Choroid plexus epithelial cell (primary cell): ENCODE results near the gene MCU.

ENCODE experiments used
- DNase-seq: peaks from one replicate; pipeline ENCODE4 v3.0.0-alpha.2; 2010; ENCODE audit warnings: low read depth
- H3K4me3 ChIP-seq: 2 replicates; pipeline ENCODE4 v1.5.1; 2011; ENCODE audit warnings: low read depth, mild to moderate bottlenecking, control low read depth, low read length, moderate library complexity
- TF ChIP-seq, protein P1 (sequence below): conservative IDR thresholded peaks from 2 replicates; pipeline ENCODE4 v1.5.1; 2011; ENCODE audit warnings: low read depth, mild to moderate bottlenecking, control low read depth, inconsistent platforms, low read length, moderate library complexity

The MCU gene

DNA sequence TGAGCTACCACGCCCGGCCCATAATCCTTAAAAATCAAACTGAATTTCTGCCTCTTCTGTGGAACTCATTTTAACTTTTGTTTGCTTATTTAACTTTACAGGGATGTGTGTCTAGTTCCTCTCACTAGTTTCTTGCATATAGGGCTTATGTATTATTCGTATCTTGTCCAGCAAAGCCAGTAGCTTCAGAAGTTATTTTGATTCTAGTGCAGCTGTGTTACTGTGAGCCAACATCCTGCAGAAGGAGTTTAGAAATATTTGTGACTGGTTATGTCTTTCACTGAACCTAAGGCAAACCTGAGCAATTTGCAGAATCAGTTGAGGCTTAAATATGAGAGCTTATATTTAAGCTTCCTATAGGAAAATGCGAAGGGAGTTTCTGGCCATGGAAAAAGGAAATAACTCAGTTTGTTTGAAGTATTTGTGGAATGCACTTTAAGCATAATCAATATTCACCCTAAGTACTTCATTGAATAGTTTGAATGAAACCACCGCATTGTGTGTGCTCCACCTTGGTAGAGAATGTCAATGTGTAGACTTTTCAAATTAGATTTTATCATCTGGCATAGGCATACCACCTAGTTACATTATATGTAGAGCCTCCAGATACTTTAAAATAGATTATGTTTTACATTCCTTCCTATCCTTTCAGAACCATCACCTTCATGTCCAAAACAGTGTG, 90.8 kb downstream of the MCU start:
- DNase-seq: no peak
- TF ChIP-seq, protein P1, sequence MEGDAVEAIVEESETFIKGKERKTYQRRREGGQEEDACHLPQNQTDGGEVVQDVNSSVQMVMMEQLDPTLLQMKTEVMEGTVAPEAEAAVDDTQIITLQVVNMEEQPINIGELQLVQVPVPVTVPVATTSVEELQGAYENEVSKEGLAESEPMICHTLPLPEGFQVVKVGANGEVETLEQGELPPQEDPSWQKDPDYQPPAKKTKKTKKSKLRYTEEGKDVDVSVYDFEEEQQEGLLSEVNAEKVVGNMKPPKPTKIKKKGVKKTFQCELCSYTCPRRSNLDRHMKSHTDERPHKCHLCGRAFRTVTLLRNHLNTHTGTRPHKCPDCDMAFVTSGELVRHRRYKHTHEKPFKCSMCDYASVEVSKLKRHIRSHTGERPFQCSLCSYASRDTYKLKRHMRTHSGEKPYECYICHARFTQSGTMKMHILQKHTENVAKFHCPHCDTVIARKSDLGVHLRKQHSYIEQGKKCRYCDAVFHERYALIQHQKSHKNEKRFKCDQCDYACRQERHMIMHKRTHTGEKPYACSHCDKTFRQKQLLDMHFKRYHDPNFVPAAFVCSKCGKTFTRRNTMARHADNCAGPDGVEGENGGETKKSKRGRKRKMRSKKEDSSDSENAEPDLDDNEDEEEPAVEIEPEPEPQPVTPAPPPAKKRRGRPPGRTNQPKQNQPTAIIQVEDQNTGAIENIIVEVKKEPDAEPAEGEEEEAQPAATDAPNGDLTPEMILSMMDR: no peak
- H3K4me3 ChIP-seq: no peak overlapping the region

DNA sequence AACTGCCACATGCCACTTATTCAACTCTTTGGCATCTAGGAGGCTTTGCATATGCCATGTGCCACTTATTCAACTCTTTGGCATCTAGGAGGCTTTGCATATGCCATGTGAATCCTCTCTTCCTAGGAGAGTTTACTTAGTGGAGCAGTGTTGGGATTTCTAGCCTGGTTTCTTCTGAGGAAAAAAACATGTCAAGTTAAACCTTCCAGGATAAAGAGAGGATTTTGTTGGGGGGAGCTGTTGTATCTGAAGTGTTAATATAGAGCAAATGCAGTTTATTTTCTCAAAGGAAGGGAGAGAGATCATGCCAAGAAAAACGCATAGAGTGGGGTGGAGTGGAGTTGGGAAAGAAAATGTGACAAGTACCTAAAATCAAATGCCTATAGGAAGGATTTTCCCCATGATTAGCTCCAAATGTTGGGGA, 91.5 kb downstream of the MCU start:
- no peak for DNase-seq
- H3K4me3 ChIP-seq: no peak overlapping the region
- TF ChIP-seq, protein P1: no peak

DNA sequence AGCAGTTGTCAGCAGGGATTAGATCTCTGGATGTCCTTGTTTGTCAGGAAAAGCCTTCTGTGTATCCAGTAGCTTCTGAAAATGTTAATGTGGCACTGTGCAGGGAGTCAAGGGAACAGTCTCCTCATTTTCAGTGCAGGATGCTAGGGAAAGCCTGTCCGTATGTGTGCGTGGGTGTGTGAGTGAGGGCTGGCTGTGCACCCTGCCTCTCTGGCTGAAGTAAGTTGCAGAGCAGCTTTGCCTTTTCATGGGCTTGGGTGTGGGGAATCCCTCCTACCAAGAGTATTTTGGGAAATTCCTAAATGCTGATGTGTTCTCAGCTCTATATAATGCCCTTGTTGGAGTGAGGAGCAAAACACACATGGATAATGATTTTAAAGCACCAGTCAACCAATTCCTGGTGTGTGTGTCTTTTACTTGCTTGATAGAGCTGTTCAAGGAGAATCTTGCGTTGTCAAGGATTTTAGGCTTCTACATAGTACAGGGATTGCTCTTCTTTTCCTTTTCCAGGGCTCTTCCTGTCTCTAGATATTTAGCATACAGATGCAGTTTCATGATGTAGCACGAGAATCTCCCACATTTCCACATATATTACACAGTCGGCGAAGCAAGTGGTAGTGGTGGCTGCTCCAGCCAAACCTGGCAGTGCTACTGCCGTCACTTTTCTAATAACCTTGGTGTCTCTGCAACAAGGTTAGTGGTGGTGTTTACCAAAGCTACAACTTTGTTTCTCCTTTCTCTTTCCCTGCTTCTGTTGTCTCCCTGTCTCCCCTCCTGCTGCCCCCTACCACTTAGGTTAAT, 92.8 kb downstream of the MCU start:
- no peak overlapping the region for H3K4me3 ChIP-seq
- peak; percentile 83 for DNase-seq
- TF ChIP-seq, protein P1: no peak

DNA sequence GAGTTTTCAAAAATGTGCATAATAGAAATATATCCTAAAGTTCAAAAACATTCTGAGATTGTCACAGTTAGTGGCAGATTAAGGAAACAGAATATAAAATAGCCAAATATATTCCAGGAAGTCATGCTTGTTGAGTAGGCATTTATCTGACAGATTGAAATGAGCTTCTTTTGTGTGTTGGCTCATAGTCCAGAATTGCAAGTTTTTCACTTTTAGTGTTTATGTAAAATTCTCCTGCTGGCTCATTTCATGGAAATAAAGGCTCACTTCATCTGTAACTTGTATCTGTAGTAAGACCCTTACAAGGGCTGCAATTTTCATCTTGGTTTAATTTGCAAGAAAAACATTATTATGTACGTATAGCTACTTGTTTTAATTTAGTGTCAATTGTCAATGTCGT, 93.5 kb downstream of the MCU start:
- TF ChIP-seq, protein P1: no peak
- no peak for DNase-seq

DNA sequence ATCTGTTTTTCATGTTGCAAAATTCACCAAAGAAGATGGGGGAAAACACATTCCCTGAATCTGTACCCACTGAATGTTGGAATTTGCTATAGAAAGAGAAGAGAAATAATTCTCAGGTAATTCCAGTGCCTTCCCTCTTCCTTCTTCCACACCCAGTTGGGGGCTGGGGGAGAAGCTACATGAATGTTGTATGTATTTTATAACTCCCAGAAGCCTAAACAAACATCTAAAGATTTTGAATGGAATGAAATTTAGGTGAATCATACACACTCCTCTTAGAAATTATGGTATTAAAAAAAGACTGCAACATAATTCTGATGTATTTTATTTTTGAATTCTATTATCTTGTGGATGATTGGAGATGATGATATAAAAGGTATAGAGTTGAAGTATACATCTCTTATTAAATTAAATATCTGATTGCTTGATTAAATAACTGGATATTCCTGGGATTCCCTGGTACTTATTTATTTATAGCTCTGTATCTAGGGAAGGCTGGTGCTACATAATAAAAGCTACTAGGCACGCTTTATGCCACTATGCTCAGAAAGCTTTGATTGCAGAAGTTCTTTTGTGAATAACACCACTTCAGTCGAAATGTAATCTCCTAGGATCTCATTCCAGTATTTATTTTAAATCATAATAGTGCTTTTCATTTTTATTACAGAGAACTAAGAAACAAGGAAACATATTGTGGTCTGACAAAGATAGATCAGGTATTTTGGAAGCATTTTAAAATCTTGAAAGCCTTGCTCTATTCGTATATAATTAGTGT, 98.5 kb downstream of the MCU start:
- TF ChIP-seq, protein P1: no peak
- H3K4me3 ChIP-seq: no peak overlapping the region
- DNase-seq: no peak

More for the DNA sequence above, 93.5 kb downstream of the MCU start:
- H3K4me3 ChIP-seq: no peak overlapping the region

DNA sequence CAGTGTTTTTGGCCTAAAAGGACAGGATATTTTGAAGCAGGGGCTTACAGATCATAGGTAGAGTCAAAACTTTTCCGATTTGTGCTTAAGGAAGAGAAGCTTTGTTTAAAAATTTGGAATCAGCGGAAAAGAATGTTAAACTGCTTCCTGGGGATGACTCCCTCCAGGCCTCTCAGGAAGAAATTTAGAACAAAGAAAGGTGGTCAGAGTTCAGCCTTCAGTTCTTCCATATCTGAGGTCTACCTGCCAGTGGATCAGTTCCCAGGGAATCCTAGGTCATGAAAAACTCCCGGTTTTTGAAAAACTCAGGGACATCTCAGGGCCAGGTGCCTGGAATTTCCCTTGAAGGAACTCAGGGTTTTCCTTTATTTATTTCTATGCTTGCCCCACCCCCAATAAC, 100.3 kb downstream of the MCU start:
- no peak overlapping the region for H3K4me3 ChIP-seq
- no peak for DNase-seq
- TF ChIP-seq, protein P1: no peak
